ENCODE data around the gene MMRN1.

Gene MMRN1

DNA sequence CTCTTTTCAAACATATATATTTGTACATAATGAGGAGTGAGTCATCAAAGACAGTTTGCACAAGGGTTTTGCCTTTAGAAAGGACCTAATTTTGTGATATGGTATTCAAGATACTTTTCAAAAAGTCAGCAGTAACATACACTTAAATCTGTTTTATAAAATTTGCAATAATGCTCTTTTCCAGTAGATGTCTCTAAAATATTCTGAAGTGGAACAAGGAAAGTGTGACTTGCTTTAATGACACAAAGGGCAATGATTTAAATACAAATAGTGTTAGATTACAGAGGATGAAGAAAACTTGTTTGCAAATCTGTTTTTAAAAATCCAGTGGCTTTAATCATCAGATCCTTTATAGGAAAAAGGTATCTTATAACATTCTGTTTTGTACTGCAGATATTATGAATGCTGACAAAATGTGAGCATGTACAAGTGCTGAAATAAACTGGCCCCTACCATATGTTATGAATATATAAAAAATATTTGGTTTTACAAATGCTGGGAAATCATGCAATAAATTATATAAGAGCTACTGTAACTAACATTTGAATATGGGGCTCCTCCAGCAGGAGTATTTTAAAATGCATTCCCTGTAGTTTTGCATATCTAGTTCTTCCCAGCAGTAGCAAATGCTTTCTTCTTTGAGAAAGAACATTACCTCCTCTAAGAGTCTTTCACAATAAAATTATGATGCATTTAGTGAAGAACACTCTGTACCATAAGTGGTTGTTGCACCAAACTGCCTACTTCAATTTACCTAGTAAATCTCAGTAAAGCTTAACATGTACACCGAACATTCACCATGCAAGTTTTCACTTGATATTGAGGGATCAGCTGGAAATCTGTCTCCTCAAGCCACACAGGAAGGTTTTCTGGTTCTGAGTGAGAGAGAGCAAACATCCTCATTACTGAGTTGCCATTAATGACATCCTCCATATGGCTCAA is 20.2 kb downstream of the MMRN1 start:
- DNase-seq = peak; percentile 18

DNA sequence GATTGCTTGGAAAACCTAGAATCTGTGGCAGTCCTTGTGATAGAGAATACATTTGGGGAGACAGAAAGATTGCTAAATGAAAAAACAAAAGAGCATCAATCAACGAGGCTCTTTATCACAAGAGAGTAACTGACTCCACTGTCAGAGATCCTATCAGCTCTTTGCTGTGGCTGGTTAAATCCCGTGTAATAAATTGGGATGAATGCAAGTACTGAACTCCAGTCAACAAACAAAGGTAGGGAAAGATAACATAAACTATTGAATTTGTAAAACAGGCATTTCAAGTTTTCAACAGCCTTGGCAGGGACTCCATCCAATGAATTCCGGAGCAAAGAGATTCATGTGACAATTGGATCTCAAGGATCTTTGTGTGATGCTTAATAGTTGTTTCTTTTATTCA is 21.3 kb downstream of the MMRN1 start:
- DNase-seq = peak; percentile 41

DNA sequence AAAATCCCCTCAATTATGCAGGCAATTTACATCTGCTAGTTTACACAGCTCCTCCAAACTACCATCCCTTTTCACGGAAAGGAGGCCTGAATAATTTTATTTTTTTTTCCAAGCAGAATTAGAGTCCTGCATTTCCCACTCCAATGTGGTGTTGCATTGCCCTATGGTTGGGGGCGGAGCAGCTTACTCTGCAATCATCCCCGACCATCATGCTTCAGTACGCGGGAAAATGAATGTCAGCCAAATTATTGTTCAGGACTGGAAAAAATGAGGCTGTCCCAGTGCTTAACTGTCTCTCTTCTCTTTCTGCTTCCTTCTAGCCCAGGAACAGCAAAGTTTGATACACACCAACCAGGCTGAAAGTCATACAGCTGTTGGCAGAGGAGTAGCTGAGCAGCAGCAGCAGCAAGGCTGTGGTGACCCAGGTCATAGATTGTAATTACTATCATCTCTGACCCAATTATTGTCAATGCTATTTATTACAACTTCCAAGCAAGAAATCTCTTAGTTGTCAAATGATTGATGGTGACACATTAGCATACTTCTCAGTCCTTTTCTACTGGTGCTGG is 28.3 kb downstream of the MMRN1 start:
- DNase-seq = no peak

DNA sequence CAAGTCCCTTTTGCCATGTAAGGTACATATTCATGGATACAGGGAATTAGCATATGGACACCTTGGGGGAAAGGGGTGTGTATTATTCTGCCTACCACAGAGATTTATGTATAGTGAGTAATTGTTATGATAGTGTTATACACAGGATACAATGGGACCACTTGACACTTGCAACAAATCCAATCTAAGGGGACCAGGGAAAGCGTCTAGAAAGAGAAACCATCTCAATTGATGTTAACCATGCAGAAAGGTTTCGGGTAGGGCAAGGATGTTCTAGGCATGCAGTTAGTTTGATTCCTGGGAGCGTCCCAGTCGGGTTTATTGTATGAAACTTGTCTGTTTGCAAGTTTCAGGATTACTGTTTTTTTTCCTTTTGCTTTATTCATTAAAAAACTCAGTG is 34.2 kb downstream of the MMRN1 start:
- DNase-seq = no peak

DNA sequence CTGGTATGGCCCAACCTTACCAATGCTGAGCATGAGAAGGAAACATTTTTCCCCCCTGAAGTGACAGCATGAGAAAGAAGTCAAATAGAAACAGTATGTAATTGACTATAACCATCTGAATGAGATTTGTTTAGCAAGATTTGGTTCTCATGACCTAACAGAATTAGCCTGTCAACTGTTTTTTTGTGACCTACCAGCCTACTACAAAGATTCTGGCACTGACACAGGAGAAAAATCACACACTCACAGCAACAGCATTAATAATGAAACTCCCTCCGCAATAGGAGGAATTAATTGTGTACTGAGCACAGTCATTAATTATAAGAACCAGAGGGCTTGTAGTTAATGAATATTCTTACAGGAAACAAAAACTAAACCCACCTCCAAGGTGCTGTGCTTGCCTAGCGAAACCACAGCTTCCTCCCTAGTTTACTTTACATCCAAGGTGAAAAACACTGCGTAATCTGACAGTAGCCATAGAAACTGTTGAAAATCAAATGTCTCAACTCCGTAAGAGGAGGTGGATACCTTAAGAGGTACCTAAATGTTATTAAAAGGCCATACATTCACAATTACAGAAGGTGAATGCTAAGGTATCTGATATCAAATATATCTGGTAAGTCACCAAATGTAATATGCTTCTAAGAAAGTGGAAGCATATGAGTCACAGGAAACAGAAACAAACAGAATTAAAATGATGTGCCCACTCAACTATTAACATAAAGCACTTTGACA is 34.9 kb downstream of the MMRN1 start:
- no peak for DNase-seq

DNA sequence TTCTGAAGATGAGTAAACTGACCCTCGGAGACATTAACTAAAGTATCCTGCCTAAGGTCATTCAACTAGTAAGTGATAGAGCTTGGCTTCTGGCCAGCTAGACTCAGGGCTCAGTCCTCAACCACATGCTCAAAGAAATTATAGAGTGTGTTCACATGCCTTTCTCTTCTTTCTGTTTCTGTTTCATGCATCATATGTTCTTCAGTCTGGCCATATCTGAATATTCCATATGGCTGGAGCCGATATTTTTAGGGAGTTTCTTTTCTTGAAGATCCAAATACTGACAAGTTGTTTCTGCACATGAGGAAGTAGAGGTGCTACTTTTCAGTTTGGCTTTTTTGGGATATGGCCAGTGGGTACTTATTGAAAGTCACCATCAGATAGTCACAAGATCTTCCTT is 44.9 kb downstream of the MMRN1 start:
- peak; percentile 55 for DNase-seq

DNA sequence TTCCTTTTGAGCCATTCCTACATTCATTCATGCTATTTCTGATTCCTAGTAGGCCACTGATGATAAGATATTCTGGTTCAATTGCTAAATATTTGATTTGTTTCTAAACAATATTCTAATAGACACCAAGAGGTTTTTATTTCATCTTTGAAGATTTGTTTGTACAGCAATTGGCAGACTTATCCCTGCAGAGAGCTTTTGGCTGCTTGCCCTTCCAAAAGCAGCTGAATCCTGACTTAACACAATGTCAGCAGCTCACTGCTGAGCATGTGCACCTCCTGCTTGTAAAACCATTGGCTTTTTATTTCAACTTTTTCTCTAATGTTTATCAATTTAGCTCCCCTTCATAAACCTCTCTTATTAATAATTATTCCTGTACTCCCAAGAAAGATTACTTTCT is 45.3 kb downstream of the MMRN1 start:
- DNase-seq = peak; percentile 80

DNA sequence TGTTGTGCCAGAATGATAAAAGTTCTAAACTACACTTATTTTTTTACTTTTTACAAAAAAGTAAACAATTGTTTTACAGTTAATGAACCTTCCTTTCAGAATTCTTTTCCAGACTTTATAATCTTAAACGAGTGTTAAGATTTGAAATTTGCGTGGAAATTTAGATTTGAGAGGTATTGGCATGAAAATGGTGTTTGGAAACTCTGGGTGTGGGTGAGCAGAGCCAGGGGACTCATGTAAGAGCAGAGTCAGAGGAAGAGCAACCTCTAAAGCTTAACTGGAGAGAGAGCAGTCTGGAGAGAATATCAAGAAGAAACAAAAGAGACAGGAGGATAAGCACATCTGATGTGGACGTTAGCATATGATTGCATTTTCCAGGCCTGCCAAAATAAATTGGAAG is 48.2 kb downstream of the MMRN1 start:
- no peak for DNase-seq

DNA sequence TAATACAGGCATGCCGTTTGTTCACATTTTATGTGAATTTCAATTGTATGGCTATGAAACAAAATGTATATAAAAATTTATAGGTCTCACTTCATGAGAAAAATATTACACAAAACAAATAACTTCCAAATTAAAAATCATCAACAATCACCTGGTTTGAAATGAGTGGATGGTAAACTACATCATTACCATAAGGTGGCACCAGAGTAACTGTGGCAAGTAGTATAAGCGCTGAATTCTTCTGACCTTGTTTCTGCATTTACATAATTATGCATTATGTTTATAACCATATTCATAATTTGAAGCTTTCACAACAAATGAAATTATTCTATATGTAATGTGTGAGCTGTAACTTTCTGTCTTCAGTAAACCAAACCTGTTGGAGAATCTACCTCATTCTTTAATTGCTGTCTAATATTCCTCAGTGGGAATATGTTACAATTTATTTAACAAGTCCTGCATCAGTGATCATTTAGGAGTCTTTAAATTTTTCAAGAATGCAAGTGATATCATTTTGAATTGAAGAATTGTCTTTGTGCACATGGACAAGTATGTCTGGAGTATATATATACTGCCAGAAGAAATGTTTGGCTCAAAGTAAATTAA is 55.2 kb downstream of the MMRN1 start:
- no peak for DNase-seq

DNA sequence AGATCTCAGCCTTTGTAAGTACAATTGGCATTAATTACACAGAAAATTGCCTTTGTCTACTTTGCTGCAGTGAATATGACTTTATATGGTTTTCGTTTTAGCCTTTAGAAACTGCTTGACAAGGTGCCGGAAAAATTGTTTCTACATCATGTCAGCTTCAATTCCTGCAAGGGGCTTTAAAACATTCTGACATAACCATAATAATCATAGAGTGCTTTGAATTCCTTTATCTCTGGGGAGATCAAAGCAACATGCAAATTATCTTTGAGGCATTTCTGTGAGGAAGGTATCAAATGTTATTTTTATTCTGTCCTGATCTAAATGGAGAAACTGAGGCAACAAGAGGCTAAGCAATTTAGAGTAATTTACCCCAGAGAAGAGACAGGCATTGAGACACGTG is 57.8 kb downstream of the MMRN1 start:
- no peak for DNase-seq

DNA sequence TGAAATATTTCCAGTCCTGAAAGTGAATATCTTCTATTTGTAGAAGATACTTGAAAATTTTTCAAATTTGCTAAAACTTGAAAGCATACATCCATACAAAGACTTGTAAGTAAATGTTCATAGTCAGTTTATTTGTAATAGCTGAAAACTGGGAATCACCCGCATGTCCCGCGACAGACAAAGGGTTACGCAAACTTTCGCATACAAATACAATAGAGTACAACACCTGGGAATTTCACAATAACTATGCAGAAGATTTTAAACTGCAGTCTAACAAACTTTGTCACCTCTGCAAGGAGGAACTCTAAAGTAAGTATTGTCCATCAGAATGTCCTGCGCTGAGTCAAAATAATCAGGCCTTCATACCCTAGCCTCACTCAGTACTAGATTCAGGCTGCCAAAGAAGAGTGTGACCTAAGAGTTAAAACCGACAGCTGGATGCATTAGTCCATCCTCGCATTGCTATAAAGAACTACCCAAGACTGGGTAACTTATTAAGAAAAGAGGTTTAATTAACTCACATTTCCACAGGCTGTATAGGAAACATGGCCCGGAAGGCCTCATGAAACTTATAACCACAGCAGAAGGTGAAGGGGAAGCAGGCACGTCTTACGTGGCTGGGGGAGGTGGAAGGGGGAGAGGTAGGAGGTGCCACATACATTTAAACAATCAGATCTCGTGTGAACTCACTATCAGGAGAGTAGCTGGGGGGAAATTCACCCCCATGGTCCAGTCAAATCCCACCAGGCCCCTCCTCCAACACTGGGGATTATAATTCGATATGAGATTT is 60.4 kb downstream of the MMRN1 start:
- no peak for DNase-seq

DNA sequence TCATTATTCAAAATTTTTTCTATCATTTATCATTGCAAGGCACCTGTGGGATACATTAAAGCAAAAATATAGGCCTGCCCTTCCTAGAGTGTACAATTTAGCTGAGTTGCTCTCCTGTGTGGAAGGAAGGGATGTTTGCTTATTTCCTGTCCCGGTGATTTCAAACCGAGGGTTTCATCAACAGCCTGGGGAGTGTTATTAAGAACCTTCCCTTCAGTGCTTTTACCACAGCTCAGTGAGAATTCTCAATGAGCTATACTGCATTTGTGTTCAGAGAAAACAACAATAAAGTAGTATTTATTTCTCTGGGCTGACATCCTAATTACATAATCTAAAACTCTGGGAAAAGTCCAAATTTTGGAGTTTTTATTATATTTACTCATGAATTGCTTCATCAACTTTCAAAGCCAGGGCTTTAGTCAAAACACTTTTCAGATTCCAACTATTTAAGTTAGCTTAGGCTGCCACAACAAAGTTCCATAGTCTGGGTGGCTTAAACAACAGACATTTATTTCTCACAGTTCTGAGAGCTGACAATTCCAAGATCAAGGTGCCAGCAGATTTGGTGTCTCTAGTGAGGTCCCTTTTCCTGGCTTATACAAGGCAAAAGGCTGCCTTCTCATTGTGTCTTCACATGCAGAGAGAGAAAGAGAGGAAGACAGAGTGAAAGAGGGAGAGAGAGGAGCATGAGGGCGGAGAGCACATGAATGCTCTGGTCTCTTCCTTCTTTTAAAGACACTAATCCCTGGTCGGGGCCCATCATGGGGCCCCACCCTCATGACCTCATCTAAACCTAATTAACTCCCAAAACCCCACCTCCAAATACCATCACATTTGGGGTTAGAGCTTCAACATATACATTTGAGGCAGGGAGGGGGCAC is 62.6 kb downstream of the MMRN1 start:
- DNase-seq = no peak

DNA sequence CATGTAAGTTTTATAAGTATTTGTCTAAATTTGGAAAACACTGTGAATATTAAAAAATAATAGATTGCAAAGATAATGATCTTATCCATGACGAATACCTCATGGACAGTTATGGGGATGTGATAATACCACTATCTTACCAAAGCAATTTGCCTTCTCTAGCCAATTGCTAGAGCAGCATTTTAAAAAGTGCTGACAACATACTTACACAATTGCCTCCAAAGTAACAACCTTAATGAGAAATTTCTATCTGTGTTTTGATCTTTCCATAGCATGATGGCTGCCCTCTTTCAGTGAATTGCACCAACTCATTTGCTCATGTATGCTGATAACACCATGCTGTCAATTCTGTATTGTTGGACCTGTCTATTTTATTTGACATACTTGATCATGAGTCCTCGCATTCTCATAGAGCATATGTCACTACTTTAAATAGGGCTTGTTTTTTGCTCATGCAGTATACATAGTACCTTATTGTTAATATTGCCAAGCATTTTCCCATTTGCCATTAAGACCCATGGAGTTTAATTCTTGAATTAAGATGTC is 87.2 kb downstream of the MMRN1 start:
- DNase-seq = no peak

DNA sequence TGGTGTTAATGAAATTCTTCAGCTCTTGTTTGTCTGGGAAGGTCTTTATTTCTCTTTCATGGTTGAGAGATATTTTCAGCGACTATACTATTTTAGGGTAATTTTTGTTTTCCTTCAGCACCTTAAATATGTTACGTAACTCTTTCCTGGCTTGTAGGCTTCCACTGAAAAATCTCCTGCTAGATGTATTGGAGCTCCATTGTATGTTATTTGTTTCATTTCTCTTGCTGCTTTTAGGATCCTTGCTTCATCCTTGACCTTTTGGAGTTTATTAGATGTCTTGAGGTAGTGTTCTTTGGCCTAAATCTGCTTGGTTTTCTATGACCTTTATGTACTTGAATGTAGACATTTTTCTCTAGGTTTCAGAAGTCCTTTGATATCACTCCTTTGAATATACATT is 93.6 kb downstream of the MMRN1 start:
- no peak for DNase-seq

DNA sequence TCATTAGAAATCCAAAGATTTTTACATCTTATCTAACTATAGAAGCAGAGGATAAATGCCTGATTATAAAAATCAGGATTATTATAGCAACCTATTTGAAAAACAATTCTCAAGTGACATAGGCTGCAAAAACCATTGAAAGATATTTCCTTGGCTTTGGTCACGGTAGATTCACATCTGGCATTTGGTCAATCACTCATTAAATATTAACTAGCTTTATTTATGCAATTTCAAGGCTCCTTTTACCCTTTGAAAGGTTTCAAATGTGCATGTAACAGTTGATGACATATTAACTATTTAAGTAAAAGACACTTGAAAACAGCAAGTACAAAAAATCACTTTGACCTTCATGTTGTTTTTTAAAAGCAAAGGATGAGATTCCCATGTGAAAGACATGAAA is 98.1 kb downstream of the MMRN1 start:
- no peak for DNase-seq

DNA sequence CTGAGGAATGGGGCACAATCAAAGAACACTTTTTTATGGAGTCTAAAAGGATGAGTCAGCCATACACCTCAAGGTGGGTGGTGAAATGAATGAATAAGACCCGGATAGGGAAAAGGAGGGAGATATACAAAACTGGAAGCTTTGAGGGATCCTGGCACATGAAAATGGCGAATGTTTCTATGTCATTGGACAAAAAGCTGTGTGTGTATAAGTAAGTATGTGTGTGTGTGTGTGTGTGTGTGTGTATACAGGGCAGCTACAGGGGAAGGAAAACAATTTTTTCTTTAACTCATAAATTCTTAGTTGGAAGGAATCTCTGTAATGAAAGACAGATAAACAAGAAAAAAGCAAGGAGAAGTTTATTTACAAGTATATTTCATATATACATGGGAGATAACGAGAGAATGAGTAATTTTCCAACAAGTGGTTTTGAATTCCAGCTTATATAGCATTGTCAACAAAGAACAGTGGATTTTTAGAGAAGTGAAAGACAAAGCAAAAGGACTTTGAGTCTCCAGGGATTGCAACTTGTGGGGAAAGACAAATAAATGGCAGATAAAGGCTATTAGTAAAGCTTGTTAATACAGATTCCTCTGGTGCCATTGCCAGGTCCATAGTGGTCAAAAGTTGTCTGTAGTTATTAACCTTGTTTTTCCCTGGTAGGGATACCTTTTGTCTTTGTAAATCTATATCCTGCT is 99.7 kb downstream of the MMRN1 start:
- DNase-seq = no peak

DNA sequence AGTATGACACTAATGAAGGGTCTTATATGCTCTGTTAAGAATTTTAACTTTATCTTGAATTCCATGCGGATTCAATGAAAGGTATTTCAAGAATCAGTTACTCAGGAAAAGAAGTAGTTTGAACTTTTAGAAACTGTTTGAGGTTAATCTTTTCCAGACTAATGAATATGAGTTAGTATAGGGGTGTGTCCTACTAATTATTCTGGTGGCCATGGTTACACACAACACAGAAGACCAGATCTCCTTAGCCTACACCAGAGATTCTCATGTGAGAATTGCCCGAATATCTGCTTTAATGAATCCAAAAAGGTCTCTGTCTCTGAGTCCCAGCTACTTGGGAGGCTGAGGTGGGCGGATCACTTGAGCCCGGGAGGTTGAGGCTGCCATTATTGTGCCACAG is 100.4 kb downstream of the MMRN1 start:
- DNase-seq = no peak

DNA sequence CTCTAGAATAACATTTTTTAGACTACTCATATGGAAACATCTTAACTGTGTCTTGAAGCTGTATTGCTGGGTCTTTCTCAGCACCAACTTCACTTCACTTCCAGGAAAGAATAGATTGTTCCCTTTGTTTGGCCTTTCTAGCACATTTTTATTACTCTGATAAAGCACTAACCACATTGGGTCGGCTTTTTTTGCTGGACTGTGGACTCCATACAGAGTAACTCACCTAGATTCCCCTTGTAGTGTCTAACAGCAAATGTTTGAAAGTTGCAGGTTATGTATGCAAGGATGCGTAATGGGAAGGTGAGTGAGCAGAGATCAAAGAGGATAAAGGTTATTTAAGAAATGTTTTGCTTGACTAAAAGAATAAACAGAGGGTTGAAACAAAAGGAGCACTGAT is 101.2 kb downstream of the MMRN1 start:
- no peak for DNase-seq

DNA sequence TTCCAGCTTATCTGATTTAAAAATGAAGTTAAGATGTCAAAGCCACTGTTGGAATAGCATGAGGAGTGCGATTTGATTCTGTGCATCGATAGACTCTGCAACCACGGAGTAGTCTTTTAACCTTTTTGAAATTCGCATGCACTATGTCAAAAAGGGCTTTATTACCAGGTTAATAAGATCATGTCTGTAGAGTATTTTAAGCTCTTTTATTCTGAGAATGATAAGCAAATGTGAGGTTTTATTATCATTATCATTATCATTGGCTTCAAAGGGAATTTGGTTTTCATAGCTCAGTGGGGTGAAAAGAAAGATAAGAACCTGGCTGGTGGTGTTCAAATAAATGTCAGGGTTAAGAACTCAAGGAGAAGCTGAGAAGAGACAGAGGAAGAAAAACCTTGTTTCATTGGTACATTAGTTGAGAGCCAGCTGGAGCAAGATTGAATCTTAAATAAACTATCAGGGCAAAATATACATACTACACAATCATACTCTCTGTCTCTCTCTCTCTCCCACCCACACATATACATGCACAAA is 102.6 kb downstream of the MMRN1 start:
- no peak for DNase-seq

DNA sequence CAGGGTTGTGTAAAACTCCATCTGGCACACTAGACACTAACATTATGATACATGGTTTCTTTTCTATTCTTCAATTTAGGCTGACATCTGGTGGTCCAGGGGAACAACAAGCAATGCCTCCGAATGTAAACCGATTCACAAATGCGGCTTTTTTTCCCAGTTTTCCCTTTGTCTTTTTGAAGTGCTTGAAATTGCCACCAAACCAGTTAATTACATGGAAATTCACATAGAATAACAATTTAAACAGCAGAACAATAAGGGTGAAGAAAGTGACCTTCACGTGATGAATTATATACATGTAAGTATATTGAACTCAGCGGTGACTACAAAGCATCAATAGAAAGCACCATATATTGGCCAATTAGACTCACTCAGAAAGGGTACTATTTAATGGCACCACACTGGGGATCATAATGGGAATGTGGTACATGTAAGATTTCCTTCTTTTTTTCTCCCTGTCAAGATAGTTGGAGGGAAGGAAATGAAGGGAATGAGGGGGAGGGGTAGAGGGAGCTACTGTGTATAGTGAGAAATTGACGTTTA is 103.9 kb downstream of the MMRN1 start:
- DNase-seq = no peak
